ENCODE results near the gene ZNF507. TPM values are rescaled to one million over a fixed set of nuclear protein-coding genes. Genes with fewer than 3 reads are reported as not detected.
"Not testable (repeated sequence)": the region's sequence is repeated elsewhere in the genome, so short reads cannot be mapped to it uniquely, and the experiment has no call there.

ZNF507 gene
- total and polyA plus RNA-seq, 2 donors: 8.0 to 8.3 TPM

GRCh38 chr19:32372726-32373517 is 27.5 kb downstream of the ZNF507 start:
- Histone ChIP-seq H3K27me3 (ENCODE audit: control insufficient read depth in 2 of 2, insufficient read depth in 1 of 2, low read length in 1 of 2) (no peaks in the 10 kb centered on the region), H3K36me3 (ENCODE audit: control insufficient read depth in 2 of 2, insufficient read depth in 2 of 2, low read length in 1 of 2) (peaks cover 29 to 34% of the 10 kb centered on the region in 2 donors), H3K4me1 (ENCODE audit: control insufficient read depth in 2 of 2, insufficient read depth in 2 of 2, low read length in 2 of 2) (no peaks in the 10 kb centered on the region), H3K27ac (ENCODE audit: low read depth in 1 of 2, low read length in 1 of 2) (no peak overlapping the region), H3K9me3 (ENCODE audit: control insufficient read depth in 2 of 2, insufficient read depth in 1 of 2, low read length in 1 of 2) (no peaks in the 10 kb centered on the region), H3K4me3 (ENCODE audit: low read length in 2 of 2) (no peak overlapping the region)
- DNase-seq (ENCODE audit: low read depth in 6 of 9, low spot score in 9 of 9): no peak
- WGBS: 97% methylated on average over 7 of the region's 7 CpGs

- DNase-seq (ENCODE audit: low read depth in 6 of 9, low spot score in 9 of 9): no peak
- H3K27me3 ChIP-seq (ENCODE audit: control insufficient read depth in 2 of 2, insufficient read depth in 1 of 2, low read length in 1 of 2): no peaks in the 10 kb centered on the region
- H3K27ac ChIP-seq (ENCODE audit: low read depth in 1 of 2, low read length in 1 of 2): no peak overlapping the region
- H3K4me3 ChIP-seq (ENCODE audit: low read length in 2 of 2): no peak overlapping the region
- H3K4me1 ChIP-seq (ENCODE audit: control insufficient read depth in 2 of 2, insufficient read depth in 2 of 2, low read length in 2 of 2): no peaks in the 10 kb centered on the region
- peaks cover 35 to 36% of the 10 kb centered on the region in 2 donors for H3K36me3 ChIP-seq (ENCODE audit: control insufficient read depth in 2 of 2, insufficient read depth in 2 of 2, low read length in 1 of 2)
- H3K9me3 ChIP-seq (ENCODE audit: control insufficient read depth in 2 of 2, insufficient read depth in 1 of 2, low read length in 1 of 2): no peaks in the 10 kb centered on the region
- WGBS: 96% methylated on average over 10 of the region's 10 CpGs
Observed at GRCh38 chr19:32373585-32374295, 28.3 kb downstream of the ZNF507 start.

GRCh38 chr19:32374362-32374761 is 29.0 kb downstream of the ZNF507 start:
- H3K27me3 ChIP-seq (ENCODE audit: control insufficient read depth in 2 of 2, insufficient read depth in 1 of 2, low read length in 1 of 2); DNase-seq (ENCODE audit: low read depth in 6 of 9, low spot score in 9 of 9); H3K9me3 ChIP-seq (ENCODE audit: control insufficient read depth in 2 of 2, insufficient read depth in 1 of 2, low read length in 1 of 2); H3K4me1 ChIP-seq (ENCODE audit: control insufficient read depth in 2 of 2, insufficient read depth in 2 of 2, low read length in 2 of 2); H3K4me3 ChIP-seq (ENCODE audit: low read length in 2 of 2); H3K27ac ChIP-seq (ENCODE audit: low read depth in 1 of 2, low read length in 1 of 2): not testable (repeated sequence)
- H3K36me3 ChIP-seq (ENCODE audit: control insufficient read depth in 2 of 2, insufficient read depth in 2 of 2, low read length in 1 of 2): peaks cover 31 to 39% of the 10 kb centered on the region in 2 donors
- over 99% methylated on average over 3 of the region's 3 CpGs for WGBS

GRCh38 chr19:32377088-32377487 is 31.7 kb downstream of the ZNF507 start:
- WGBS: 99% methylated on average over 9 of the region's 9 CpGs
- H3K4me1 ChIP-seq (ENCODE audit: control insufficient read depth in 2 of 2, insufficient read depth in 2 of 2, low read length in 2 of 2); H3K4me3 ChIP-seq (ENCODE audit: low read length in 2 of 2); DNase-seq (ENCODE audit: low read depth in 6 of 9, low spot score in 9 of 9); H3K27ac ChIP-seq (ENCODE audit: low read depth in 1 of 2, low read length in 1 of 2); H3K9me3 ChIP-seq (ENCODE audit: control insufficient read depth in 2 of 2, insufficient read depth in 1 of 2, low read length in 1 of 2); H3K27me3 ChIP-seq (ENCODE audit: control insufficient read depth in 2 of 2, insufficient read depth in 1 of 2, low read length in 1 of 2): not testable (repeated sequence)
- peaks cover 35 to 41% of the 10 kb centered on the region in 2 donors for H3K36me3 ChIP-seq (ENCODE audit: control insufficient read depth in 2 of 2, insufficient read depth in 2 of 2, low read length in 1 of 2)

GRCh38 chr19:32380269-32380668 is 34.9 kb downstream of the ZNF507 start:
- no peaks in the 10 kb centered on the region for H3K9me3 ChIP-seq (ENCODE audit: control insufficient read depth in 2 of 2, insufficient read depth in 1 of 2, low read length in 1 of 2)
- peaks cover 35 to 44% of the 10 kb centered on the region in 2 donors for H3K36me3 ChIP-seq (ENCODE audit: control insufficient read depth in 2 of 2, insufficient read depth in 2 of 2, low read length in 1 of 2)
- no peaks in the 10 kb centered on the region for H3K4me1 ChIP-seq (ENCODE audit: control insufficient read depth in 2 of 2, insufficient read depth in 2 of 2, low read length in 2 of 2)
- H3K27ac ChIP-seq (ENCODE audit: low read depth in 1 of 2, low read length in 1 of 2): no peak overlapping the region
- H3K4me3 ChIP-seq (ENCODE audit: low read length in 2 of 2): no peak overlapping the region
- H3K27me3 ChIP-seq (ENCODE audit: control insufficient read depth in 2 of 2, insufficient read depth in 1 of 2, low read length in 1 of 2): no peaks in the 10 kb centered on the region
- DNase-seq (ENCODE audit: low read depth in 6 of 9, low spot score in 9 of 9): no peak
- WGBS: 97% methylated on average over 3 of the region's 3 CpGs

- peaks cover 11 to 22% of the 10 kb centered on the region in 2 donors for H3K36me3 ChIP-seq (ENCODE audit: control insufficient read depth in 2 of 2, insufficient read depth in 2 of 2, low read length in 1 of 2)
- H3K4me3 ChIP-seq (ENCODE audit: low read length in 2 of 2): no peak overlapping the region
- H3K4me1 ChIP-seq (ENCODE audit: control insufficient read depth in 2 of 2, insufficient read depth in 2 of 2, low read length in 2 of 2): no peaks in the 10 kb centered on the region
- 98% methylated on average over 7 of the region's 7 CpGs for WGBS
- H3K27me3 ChIP-seq (ENCODE audit: control insufficient read depth in 2 of 2, insufficient read depth in 1 of 2, low read length in 1 of 2): no peaks in the 10 kb centered on the region
- no peak for DNase-seq (ENCODE audit: low read depth in 6 of 9, low spot score in 9 of 9)
- no peak overlapping the region for H3K27ac ChIP-seq (ENCODE audit: low read depth in 1 of 2, low read length in 1 of 2)
- H3K9me3 ChIP-seq (ENCODE audit: control insufficient read depth in 2 of 2, insufficient read depth in 1 of 2, low read length in 1 of 2): no peaks in the 10 kb centered on the region
Observed at GRCh38 chr19:32387701-32388392, 42.4 kb downstream of the ZNF507 start.

GRCh38 chr19:32388393-32388855 is 43.0 kb downstream of the ZNF507 start:
- Histone ChIP-seq H3K4me3 (ENCODE audit: low read length in 2 of 2) (no peak overlapping the region), H3K27ac (ENCODE audit: low read depth in 1 of 2, low read length in 1 of 2) (no peak overlapping the region), H3K36me3 (ENCODE audit: control insufficient read depth in 2 of 2, insufficient read depth in 2 of 2, low read length in 1 of 2) (peaks cover 5 to 18% of the 10 kb centered on the region in 2 donors), H3K9me3 (ENCODE audit: control insufficient read depth in 2 of 2, insufficient read depth in 1 of 2, low read length in 1 of 2) (no peaks in the 10 kb centered on the region), H3K4me1 (ENCODE audit: control insufficient read depth in 2 of 2, insufficient read depth in 2 of 2, low read length in 2 of 2) (no peaks in the 10 kb centered on the region), H3K27me3 (ENCODE audit: control insufficient read depth in 2 of 2, insufficient read depth in 1 of 2, low read length in 1 of 2) (no peaks in the 10 kb centered on the region)
- 97% methylated on average over 3 of the region's 3 CpGs for WGBS
- DNase-seq (ENCODE audit: low read depth in 6 of 9, low spot score in 9 of 9): no peak

- H3K36me3 ChIP-seq (ENCODE audit: control insufficient read depth in 2 of 2, insufficient read depth in 2 of 2, low read length in 1 of 2): no peaks in the 10 kb centered on the region
- H3K9me3 ChIP-seq (ENCODE audit: control insufficient read depth in 2 of 2, insufficient read depth in 1 of 2, low read length in 1 of 2): no peaks in the 10 kb centered on the region
- H3K27ac ChIP-seq (ENCODE audit: low read depth in 1 of 2, low read length in 1 of 2): no peak overlapping the region
- no peak overlapping the region for H3K4me3 ChIP-seq (ENCODE audit: low read length in 2 of 2)
- 99% methylated on average over 3 of the region's 3 CpGs for WGBS
- no peaks in the 10 kb centered on the region for H3K27me3 ChIP-seq (ENCODE audit: control insufficient read depth in 2 of 2, insufficient read depth in 1 of 2, low read length in 1 of 2)
- H3K4me1 ChIP-seq (ENCODE audit: control insufficient read depth in 2 of 2, insufficient read depth in 2 of 2, low read length in 2 of 2): peaks cover 0 to 2% of the 10 kb centered on the region in 2 donors
- DNase-seq (ENCODE audit: low read depth in 6 of 9, low spot score in 9 of 9): no peak
Observed at GRCh38 chr19:32392901-32393300, 47.5 kb downstream of the ZNF507 start.

Measured in thymus (tissue), 11 donors.